Ovary (tissue), 9 donors: ENCODE measurements around the gene ABCC1. TPM values are rescaled to one million over a fixed set of nuclear protein-coding genes. Genes with fewer than 3 reads are reported as not detected.

Experiments
- DNase-seq, 5 donors: peaks; one replicate each; pipeline ENCODE4 v3.0.0-alpha.2; 2019 to 2020
- H3K27ac ChIP-seq, 2 donors: fragments of 200-600 bp; one replicate each; pipeline versions ENCODE4 v1.5.1 to v1.8.0; 2019 to 2022
- H3K27me3 ChIP-seq: fragments of 200-600 bp; one replicate; pipeline ENCODE4 v1.8.0; 2022
- H3K36me3 ChIP-seq: fragments of 200-600 bp; sonication (generic); one replicate; pipeline ENCODE4 v1.5.1; 2019
- H3K4me1 ChIP-seq: one replicate; pipeline ENCODE4 v1.8.1; 2013; ENCODE audit warnings: mild to moderate bottlenecking, moderate library complexity; ENCODE audit not compliant: insufficient read depth
- H3K4me3 ChIP-seq: fragments of 200-600 bp; sonication (generic); one replicate; pipeline ENCODE4 v1.5.1; 2017
- H3K9me3 ChIP-seq, 2 donors: fragments of 200-600 bp in 1 of 2; sonication (generic) in 1 of 2; one replicate each; pipeline versions ENCODE4 v1.5.1 to v1.8.1; 2013 to 2019; ENCODE audit warnings: mild to moderate bottlenecking in 1 of 2, moderate library complexity in 1 of 2
- EP300 ChIP-seq: sonication (generic); formaldehyde crosslinking; IDR thresholded peaks from one replicate; pipeline ENCODE4 v1.6.1; 2017; ENCODE audit warnings: antibody characterized with exemption
- POLR2A ChIP-seq: fragments of 450-650 bp; IDR thresholded peaks from one replicate; pipeline ENCODE4 v1.6.1; 2017; ENCODE audit warnings: antibody characterized with exemption, mild to moderate bottlenecking, moderate library complexity
- WGBS, 3 donors: extraction: QIAGEN DNeasy Blood & Tissue Kit in 1 of 3; methylation state at CpG; one replicate each; pipeline versions ENCODE4 v1.1.5 to v1.1.7; 2013 to 2017; 5-methylcytosine and 5-hydroxymethylcytosine counted together
- intact Hi-C, 4 donors: fragments of 100-400 bp; cut with DNase I; formaldehyde crosslinking; loops; one replicate each; pipeline versions ENCODE4 v1.11.0 to v1.15.1; 2022 to 2023
- polyA plus RNA-seq, 2 donors: library from polyadenylated mRNA; stranded (reverse); fragments of 200-250 nt in 1 of 2; fragments of 350-450 nt in 1 of 2; fragmentation: Illumina TruSeq in 1 of 2; extraction: RNeasy Lipid Tissue Mini Kit (QIAGEN cat#74804) in 1 of 2; gene quantifications; one replicate each; pipeline ENCODE4 v1.2.3, GENCODE V29; 2013 to 2014
- total RNA-seq, 7 donors: library from RNA; depleted of rRNA in 2 of 7; stranded (reverse); fragments of >200 nt in 2 of 7; fragmentation: NEBNext Ultra II Directional in 3 of 7; extraction: Animal tissue kit (Norgen Biotek cat#: 25700) in 3 of 7; gene quantifications; one replicate each; pipeline versions ENCODE4 v1.1.0 to v1.2.4, GENCODE V29; 2016 to 2023
- TF ChIP-seq, protein P1 (sequence below), 3 donors: fragments of 450-650 bp in 2 of 3; fragments of 200-600 bp in 1 of 3; IDR thresholded peaks; one replicate each; pipeline versions ENCODE4 v1.5.1 to v1.8.0; 2016 to 2022; ENCODE audit warnings: antibody characterized with exemption in 3 of 3, mild to moderate bottlenecking in 1 of 3
- donor health status: DM: no; HTN: no; CAD: no; lungs with moderate emphysema.
- donor health status: DM: no; HTN: no; CAD: no.
- donor health status: Bipolar disorder and iron deficiency.
- donor health status: DM: yes; HTN: yes; CAD: no.
- donor health status: DM: no; HTN: no; CAD: no.
- donor health status: DM: yes; HTN: yes; CAD: no.

The ABCC1 gene
- total and polyA plus RNA-seq, 9 donors: 10.0 to 31.1 (median 20.9) TPM

DNA sequence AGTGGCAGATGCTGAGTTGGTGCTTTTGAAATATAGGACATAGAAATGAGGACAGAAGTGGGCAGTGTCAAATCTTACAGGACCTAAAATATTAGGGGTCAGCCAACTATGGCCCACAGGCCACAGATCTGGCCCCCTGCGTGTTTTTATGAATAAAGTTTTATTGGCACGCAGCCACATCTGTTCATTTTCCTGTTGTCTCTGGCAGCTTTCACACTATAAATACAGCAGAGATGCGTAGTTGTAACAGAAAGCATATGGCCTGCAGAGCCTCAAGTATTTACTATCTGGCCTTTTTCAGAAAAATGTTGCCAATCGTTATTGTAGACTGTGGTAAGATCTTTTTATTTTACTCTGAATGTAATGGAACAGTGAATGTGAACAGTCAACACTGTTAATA is 191.1 kb downstream of the ABCC1 start:
- no peak for DNase-seq
- no peaks in the 10 kb centered on the region for H3K9me3 ChIP-seq
- TF ChIP-seq POLR2A: no peak
- TF ChIP-seq, protein P1, sequence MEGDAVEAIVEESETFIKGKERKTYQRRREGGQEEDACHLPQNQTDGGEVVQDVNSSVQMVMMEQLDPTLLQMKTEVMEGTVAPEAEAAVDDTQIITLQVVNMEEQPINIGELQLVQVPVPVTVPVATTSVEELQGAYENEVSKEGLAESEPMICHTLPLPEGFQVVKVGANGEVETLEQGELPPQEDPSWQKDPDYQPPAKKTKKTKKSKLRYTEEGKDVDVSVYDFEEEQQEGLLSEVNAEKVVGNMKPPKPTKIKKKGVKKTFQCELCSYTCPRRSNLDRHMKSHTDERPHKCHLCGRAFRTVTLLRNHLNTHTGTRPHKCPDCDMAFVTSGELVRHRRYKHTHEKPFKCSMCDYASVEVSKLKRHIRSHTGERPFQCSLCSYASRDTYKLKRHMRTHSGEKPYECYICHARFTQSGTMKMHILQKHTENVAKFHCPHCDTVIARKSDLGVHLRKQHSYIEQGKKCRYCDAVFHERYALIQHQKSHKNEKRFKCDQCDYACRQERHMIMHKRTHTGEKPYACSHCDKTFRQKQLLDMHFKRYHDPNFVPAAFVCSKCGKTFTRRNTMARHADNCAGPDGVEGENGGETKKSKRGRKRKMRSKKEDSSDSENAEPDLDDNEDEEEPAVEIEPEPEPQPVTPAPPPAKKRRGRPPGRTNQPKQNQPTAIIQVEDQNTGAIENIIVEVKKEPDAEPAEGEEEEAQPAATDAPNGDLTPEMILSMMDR (IDR thresholded peaks at IDR 0.05): no peak
- no peak for TF ChIP-seq EP300
- 77 to 81% (median 80%) methylated on average over 4 of the region's 4 CpGs for WGBS, 3 donors
- H3K27me3 ChIP-seq: no peaks in the 10 kb centered on the region
- no peaks in the 10 kb centered on the region for H3K4me1 ChIP-seq
- no peaks in the 10 kb centered on the region for H3K36me3 ChIP-seq
- intact Hi-C loops: no loop called here
- no peak overlapping the region for H3K27ac ChIP-seq
- no peak overlapping the region for H3K4me3 ChIP-seq

DNA sequence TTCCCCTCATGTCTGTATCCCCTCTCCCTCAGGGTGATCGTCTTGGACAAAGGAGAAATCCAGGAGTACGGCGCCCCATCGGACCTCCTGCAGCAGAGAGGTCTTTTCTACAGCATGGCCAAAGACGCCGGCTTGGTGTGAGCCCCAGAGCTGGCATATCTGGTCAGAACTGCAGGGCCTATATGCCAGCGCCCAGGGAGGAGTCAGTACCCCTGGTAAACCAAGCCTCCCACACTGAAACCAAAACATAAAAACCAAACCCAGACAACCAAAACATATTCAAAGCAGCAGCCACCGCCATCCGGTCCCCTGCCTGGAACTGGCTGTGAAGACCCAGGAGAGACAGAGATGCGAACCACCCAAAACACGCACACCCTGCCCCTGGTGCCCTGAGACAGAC is 191.7 kb downstream of the ABCC1 start:
- Histone ChIP-seq H3K27ac (no peak overlapping the region), H3K9me3 (no peaks in the 10 kb centered on the region), H3K36me3 (no peaks in the 10 kb centered on the region), H3K4me3 (no peak overlapping the region), H3K27me3 (no peaks in the 10 kb centered on the region), H3K4me1 (no peaks in the 10 kb centered on the region)
- TF ChIP-seq, protein P1 (IDR thresholded peaks at IDR 0.05): no peak
- TF ChIP-seq EP300 (no peak), POLR2A (no peak)
- intact Hi-C loops: no loop called here
- no peak for DNase-seq
- 94% methylated on average over 11 of the region's 11 CpGs for WGBS, 3 donors

DNA sequence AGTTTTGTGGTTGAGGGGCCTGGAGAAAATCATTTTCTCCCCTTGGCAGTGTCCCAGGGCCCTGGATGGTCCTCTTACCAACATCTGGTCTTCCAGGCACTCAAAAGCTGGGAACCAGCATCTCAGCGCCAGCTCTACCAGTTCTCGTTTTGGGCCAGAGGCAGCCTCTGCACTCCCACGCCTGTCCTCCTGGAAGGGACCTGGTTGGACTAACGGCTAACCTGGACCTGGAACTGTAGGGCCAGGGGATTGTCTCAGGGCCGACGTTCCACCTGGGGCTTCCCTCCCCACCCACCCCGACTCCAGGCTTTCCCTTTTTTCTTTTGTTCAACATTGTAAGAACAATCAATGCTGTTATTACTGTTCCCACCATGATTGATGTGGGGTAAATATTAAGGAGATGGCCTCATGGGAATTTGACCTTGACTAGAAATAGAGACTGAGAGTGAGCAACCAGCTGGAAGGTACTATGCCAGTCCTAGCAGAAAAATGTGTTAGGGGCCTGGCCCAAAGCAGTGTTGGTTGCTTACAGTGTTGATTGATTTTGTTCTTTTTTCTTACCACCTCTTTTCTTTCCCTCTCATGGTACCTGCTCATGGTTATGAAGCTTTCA is 192.5 kb downstream of the ABCC1 start:
- no peaks in the 10 kb centered on the region for H3K4me1 ChIP-seq
- no peak overlapping the region for H3K27ac ChIP-seq
- TF ChIP-seq EP300: no peak
- no peak for TF ChIP-seq POLR2A
- TF ChIP-seq, protein P1 (IDR thresholded peaks at IDR 0.05): no peak
- no peaks in the 10 kb centered on the region for H3K27me3 ChIP-seq
- WGBS, 3 donors: 67 to 79% (median 74%) methylated on average over 7 of the region's 7 CpGs
- intact Hi-C loops: no loop called here
- H3K9me3 ChIP-seq: no peaks in the 10 kb centered on the region
- no peak overlapping the region for H3K4me3 ChIP-seq
- no peaks in the 10 kb centered on the region for H3K36me3 ChIP-seq
- DNase-seq: no peak

DNA sequence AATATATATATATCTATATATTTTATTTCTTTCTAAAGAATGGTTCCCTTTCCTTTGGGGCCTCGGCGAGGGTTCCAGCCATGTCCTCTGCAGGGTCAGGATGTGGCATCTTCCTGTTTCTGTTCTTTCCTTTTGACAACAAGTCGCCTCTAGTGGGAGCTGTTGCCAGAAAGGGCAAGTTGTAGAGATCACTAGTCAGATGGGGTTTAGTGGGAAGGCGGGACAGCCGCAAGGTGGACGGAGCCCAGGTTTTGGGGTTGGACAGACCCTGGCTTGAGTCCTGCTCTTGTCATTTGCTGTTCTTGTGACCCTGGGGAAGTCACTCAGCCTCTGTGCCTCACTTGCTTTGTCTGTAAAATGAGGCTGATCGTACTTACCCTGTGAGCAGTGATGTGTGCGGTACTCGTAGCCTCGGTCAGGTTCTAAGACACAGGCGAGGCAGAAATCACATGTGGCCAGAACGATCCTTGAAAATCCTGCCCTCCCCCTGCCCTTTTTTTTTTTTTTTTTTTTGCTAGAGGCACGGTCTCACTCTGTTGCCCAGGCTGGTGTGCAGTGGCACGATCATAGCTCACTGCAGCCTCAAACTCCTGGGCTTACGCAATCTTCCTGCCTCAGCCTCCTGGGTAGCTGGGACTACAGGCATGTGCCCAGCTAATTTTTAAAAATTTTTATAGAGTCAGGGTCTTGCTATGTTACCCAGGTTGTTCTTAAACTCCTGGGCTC is 193.8 kb downstream of the ABCC1 start:
- intact Hi-C loops: no loop called here
- H3K4me3 ChIP-seq: no peak overlapping the region
- H3K27ac ChIP-seq: no peak overlapping the region
- no peaks in the 10 kb centered on the region for H3K27me3 ChIP-seq
- H3K9me3 ChIP-seq: no peaks in the 10 kb centered on the region
- WGBS, 3 donors: 89 to 92% (median 90%) methylated on average over 15 of the region's 15 CpGs
- no peak for DNase-seq
- TF ChIP-seq POLR2A (no peak), EP300 (no peak)
- TF ChIP-seq, protein P1 (IDR thresholded peaks at IDR 0.05): no peak
- no peaks in the 10 kb centered on the region for H3K36me3 ChIP-seq
- peaks cover 2% of the 10 kb centered on the region for H3K4me1 ChIP-seq
